KBM-7 (cell line): Measurements from ENCODE around the gene DHX34.
"Not testable (repeated sequence)": the region's sequence is repeated elsewhere in the genome, so short reads cannot be mapped to it uniquely, and the experiment has no call there.

Experiments
- DNase-seq: peaks from one replicate; pipeline ENCODE4 v3.0.0-alpha.2; 2015
- in situ Hi-C: fragments of 300-500 bp; cut with MboI; formaldehyde crosslinking; loops from 2 replicates; pipeline ENCODE4 v1.14.3; 2020; ENCODE audit warnings: low sequenced_read_pairs, low pct_unique_long_range_greater_than_20kb, mixed read lengths

DHX34 gene

DNA sequence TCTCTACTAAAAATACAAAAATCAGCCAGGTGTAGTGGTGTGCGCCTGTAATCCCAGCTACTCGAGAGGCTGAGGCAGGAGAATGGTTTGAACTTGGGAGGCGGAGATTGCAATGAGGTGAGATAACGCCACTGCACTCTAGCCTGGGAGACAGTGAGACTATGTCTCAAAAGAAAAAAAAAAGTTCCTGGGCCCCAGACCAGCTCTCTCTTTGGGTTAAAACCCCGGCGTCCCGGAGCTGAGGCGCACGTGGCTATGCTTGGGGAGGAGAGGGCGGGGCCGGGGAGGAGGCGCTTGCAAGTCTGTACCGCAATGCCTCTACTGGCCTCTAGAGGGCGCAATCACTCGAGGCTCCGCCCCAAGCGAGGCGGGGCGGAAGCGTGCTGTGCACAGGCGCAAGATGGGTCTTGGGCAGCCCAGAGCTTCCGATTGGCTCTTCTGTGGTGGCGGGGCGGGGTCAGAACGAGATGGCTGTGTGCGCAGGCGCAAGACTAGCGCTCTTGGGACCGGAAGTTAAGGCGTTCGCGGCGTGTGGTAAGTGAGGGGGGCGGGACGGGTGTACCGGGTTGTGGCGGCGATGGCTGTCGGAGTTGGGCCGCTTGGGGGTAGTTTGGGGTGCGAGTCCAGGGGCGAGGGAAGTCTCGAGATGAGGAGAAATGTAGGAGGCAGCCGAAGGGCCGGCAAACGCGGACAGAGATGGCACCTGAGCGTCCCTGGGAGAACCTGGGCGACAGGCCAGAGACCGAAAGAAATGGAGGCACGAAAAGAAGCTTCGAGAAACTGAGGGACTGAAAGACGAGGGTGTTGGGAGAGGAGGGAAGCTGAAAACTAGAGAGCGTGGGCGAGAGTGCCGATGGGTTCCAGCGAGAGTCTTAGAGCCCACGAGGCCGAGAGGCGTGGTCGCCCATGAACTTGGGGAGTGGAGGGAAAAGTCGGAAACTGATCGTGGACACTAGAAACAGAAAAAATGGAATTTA, at the start of gene DHX34:
TSS of gene DHX34 (plus strand) at position 497 of the 977 bp plus-strand sequence. CDS start 3,716 bp downstream, outside the sequence.
- DNase-seq: peak; percentile 99
- in situ Hi-C loops: no loop called here

- DNase-seq, in situ Hi-C loops: not testable (repeated sequence)
Measured at GRCh38 chr19:47300867-47301266, 48.2 kb upstream of the DHX34 start.

GRCh38 chr19:47302249-47302648, 46.9 kb upstream of the DHX34 start:
- in situ Hi-C loops: no loop called here
- DNase-seq: no peak

GRCh38 chr19:47303966-47304365, 45.1 kb upstream of the DHX34 start:
- DNase-seq: no peak
- in situ Hi-C loops: no loop called here

GRCh38 chr19:47305309-47305751, 43.8 kb upstream of the DHX34 start:
- DNase-seq: peak; percentile 77
- in situ Hi-C loops: no loop called here

GRCh38 chr19:47306303-47306702, 42.8 kb upstream of the DHX34 start:
- in situ Hi-C loops: no loop called here
- no peak for DNase-seq

DNA sequence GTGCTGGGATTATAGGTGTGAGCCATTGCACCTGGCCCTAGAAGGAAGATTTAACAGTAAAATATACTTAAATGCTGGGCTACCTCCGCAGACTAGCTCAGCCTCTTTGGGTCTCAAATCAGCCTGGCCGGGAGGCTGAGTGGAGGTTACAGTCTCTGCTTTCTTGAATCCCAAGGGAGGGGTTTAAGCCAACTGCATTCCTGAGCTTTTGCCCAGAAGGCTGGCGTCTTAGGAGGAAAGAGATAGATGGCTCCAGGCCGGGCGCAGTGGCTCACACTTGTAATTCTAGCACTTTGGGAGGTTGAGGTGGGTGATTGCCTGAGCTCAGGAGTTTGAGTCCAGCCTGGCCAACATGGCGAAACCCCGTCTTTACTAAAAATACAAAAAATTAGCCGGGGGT, 40.1 kb upstream of the DHX34 start:
- DNase-seq: no peak
- in situ Hi-C loops: no loop called here

GRCh38 chr19:47309608-47310007, 39.5 kb upstream of the DHX34 start, which contains the start of gene C5AR1:
Gene C5AR1, plus strand, starts transcription at chr19:47309861. Its CDS starts 35 bp downstream, at chr19:47309896.
- in situ Hi-C loops: no loop called here
- no peak for DNase-seq

GRCh38 chr19:47310323-47310722, 38.8 kb upstream of the DHX34 start:
- in situ Hi-C loops: no loop called here
- no peak for DNase-seq

GRCh38 chr19:47310819-47311218, 38.3 kb upstream of the DHX34 start:
- in situ Hi-C loops: no loop called here
- DNase-seq: peak; percentile 48

- in situ Hi-C loops: no loop called here
- DNase-seq: no peak
Measured at GRCh38 chr19:47312366-47313006, 36.6 kb upstream of the DHX34 start.

GRCh38 chr19:47313754-47314295, 35.3 kb upstream of the DHX34 start:
- DNase-seq: no peak
- in situ Hi-C loops: no loop called here

DNA sequence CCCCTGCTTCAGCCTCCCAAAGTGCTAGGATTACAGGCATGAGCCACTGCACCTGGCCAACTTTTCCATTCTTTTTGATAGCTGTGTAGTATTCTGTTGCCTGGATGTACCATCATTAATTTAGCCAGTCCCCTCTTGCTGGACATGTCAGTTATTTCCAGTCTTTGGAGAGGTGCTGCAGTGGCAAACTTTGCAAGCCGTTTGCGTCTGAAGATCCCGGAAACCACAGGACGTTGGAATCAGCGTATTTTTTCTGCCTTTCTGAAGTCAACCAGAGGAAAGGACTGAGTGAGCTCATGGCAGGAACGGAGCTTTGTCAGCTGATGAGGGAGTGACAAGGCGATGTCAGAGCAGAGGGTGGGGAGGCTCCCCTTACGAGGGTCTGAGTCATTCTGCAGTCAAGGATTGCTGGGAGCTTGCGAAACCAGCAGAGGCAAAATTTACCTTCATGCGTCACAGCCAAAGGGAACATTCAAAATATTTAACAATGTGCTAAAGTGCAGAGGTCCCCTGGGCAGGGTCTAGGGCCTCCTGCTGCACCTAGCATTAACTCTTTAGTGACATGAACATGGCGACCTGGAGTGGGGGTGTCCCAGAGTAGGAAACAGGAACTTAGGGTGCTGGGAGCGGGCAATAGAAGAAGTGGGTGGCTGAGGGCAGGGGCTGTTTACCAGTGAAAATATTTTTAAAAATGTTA, 33.8 kb upstream of the DHX34 start:
- in situ Hi-C loops: no loop called here
- DNase-seq: peak; percentile 86

DNA sequence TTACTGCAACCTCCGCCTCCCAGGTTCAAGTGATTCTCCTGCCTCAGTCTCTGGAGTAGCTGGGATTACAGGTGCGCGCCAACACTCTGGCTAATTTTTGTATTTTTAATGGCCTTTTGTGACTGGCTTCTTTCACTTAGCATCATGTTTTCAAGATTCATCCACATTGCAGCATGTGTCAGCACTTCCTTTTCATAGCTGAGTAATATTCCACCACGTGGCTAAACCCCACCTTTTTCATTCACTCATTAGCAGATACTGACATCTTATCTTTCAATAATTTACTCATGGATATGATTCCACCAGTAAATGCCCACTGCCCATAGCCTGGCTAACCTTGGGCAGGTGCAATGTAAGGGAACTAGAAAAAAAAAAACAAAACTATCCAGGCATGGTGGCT, 32.6 kb upstream of the DHX34 start:
- in situ Hi-C loops: no loop called here

DNA sequence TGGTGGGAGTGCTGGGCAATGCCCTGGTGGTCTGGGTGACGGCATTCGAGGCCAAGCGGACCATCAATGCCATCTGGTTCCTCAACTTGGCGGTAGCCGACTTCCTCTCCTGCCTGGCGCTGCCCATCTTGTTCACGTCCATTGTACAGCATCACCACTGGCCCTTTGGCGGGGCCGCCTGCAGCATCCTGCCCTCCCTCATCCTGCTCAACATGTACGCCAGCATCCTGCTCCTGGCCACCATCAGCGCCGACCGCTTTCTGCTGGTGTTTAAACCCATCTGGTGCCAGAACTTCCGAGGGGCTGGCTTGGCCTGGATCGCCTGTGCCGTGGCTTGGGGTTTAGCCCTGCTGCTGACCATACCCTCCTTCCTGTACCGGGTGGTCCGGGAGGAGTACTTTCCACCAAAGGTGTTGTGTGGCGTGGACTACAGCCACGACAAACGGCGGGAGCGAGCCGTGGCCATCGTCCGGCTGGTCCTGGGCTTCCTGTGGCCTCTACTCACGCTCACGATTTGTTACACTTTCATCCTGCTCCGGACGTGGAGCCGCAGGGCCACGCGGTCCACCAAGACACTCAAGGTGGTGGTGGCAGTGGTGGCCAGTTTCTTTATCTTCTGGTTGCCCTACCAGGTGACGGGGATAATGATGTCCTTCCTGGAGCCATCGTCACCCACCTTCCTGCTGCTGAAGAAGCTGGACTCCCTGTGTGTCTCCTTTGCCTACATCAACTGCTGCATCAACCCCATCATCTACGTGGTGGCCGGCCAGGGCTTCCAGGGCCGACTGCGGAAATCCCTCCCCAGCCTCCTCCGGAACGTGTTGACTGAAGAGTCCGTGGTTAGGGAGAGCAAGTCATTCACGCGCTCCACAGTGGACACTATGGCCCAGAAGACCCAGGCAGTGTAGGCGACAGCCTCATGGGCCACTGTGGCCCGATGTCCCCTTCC, 28.9 kb upstream of the DHX34 start:
- in situ Hi-C loops: no loop called here
- DNase-seq: no peak

More for the DNA sequence above, 32.6 kb upstream of the DHX34 start:
- no peak for DNase-seq

DNA sequence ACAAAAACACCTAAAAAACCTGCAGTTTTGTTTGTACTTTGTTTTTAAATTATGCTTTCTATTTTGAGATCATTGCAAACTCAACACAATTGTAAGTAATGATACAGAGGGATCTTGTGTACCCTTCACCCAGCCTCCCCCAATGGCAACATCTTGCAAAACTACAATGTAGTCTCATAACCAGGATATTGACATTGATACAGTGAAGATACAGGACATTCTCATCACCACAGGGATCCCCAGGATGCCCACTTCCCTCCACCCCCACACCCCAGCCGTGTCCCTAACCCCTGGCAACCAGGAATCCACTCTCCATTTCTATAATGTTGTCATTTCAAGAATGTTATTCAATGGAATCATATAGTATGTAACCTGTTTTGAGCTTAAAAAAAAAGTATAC, 27.5 kb upstream of the DHX34 start:
- DNase-seq: no peak
- in situ Hi-C loops: no loop called here

- DNase-seq: peak; percentile 44
- in situ Hi-C loops: no loop called here
Measured at GRCh38 chr19:47322058-47322457, 27.1 kb upstream of the DHX34 start.

DNA sequence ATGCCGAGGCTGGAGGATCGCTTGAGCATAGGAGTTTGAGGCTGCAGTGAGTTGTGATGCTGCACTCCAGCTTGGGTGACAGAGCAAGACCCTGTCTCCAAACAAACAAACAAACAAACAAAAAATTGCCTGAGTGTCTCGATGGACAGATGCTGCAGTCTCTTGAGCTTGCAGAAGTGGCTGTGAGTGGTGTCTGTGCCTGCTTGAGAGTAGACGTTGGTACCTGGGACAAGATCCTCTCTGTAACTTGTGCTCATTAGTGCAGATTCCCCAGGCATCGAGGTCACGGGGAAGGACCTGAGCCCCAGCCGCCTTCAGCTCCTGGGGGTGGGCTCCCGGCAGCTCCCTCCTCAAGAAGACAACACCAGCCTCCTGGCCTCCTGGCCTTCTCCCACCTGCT, 25.7 kb upstream of the DHX34 start:
- DNase-seq: no peak
- in situ Hi-C loops: no loop called here
